ENCODE measurements around the gene ZC3H10.

DNA sequence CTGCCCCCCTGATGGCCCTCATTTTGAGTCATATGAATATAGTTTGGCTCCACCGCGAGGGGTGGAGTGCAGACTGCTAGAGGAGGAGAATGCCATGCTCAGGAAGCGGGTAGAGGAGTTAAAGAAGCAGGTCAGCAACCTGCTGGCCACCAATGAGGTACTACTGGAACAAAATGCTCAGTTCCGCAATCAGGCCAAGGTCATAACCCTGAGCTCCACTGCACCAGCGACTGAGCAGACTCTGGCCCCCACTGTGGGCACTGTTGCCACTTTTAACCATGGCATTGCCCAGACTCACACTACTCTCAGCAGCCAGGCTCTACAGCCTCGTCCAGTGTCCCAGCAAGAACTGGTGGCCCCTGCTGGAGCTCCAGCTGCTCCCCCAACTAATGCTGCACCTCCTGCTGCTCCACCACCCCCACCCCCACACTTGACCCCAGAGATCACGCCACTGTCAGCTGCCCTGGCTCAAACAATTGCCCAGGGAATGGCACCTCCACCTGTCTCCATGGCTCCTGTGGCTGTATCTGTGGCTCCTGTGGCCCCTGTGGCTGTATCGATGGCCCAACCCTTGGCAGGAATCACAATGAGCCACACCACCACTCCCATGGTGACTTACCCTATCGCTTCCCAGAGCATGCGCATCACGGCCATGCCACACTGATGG, 3.3 kb downstream of the ZC3H10 start:
- TF ChIP-seq POLR2A (IDR thresholded peaks at IDR 0.05) = no peak
- TF ChIP-seq, protein P1, sequence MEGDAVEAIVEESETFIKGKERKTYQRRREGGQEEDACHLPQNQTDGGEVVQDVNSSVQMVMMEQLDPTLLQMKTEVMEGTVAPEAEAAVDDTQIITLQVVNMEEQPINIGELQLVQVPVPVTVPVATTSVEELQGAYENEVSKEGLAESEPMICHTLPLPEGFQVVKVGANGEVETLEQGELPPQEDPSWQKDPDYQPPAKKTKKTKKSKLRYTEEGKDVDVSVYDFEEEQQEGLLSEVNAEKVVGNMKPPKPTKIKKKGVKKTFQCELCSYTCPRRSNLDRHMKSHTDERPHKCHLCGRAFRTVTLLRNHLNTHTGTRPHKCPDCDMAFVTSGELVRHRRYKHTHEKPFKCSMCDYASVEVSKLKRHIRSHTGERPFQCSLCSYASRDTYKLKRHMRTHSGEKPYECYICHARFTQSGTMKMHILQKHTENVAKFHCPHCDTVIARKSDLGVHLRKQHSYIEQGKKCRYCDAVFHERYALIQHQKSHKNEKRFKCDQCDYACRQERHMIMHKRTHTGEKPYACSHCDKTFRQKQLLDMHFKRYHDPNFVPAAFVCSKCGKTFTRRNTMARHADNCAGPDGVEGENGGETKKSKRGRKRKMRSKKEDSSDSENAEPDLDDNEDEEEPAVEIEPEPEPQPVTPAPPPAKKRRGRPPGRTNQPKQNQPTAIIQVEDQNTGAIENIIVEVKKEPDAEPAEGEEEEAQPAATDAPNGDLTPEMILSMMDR (IDR thresholded peaks at IDR 0.05 in 4 of 5, conservative IDR thresholded peaks at IDR 0.05 in 1 of 5) = no peak
